ENCODE results near the gene ATP6V1B1. TPM values are rescaled to one million over a fixed set of nuclear protein-coding genes. Genes with fewer than 3 reads are reported as not detected.

The ATP6V1B1 gene
- polyA plus RNA-seq, 3 donors: not detected

DNA sequence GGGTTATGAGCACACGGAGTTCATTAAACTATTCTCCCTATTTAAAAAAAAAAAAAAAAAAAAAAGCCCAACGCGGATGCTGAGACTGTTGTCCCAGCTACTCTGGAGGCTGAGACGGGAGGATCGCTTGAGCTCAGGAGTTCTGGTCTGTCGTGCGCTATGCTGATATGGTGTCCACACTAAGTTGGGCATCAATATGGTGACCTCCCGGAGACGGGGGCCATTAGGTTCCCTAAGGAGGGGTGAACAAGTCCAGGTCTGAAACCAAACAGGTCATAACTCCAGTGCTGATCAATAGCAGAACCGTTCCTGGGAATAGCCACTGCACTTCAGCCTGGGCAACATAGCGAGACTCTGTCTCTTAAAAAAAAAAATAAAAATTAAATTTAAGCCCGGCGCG lies 29.8 kb downstream of the ATP6V1B1 start:
- peak overlapping the region in 2 of 3 experiments; percentile 33 to 76 for H3K4me3 ChIP-seq (replicated peaks in 1 of 3; ENCODE audit: low read depth in 2 of 3, low read length in 3 of 3)
- peak overlapping the region; percentile 93 for H3K4me2 ChIP-seq (replicated peaks; ENCODE audit: extremely low read depth, low read length, poor library complexity, severe bottlenecking)
- no peaks in the 10 kb centered on the region for H3K9me3 ChIP-seq (replicated peaks in 1 of 2; ENCODE audit: control insufficient read depth in 1 of 2, insufficient read depth in 1 of 2, low read length in 2 of 2)
- H4K20me1 ChIP-seq (ENCODE audit: insufficient read depth, low read length): no peaks in the 10 kb centered on the region
- intact Hi-C loops (cut with micrococcal nuclease): loop anchor here in 1 of 2 donors (1.0 kb wide), 1 partner anchor 35 kb away; no protein-coding TSS in a partner anchor
- H3K79me2 ChIP-seq (ENCODE audit: insufficient read depth, low read length): no peaks in the 10 kb centered on the region
- H3K4me1 ChIP-seq (ENCODE audit: control insufficient read depth in 1 of 2, insufficient read depth in 2 of 2, low read length in 2 of 2): peaks cover 9 to 10% of the 10 kb centered on the region in 2 donors
- H3K27me3 ChIP-seq (ENCODE audit: control insufficient read depth in 2 of 2, insufficient read depth in 2 of 2, low read length in 2 of 2): peaks cover 4 to 30% of the 10 kb centered on the region in 2 donors
- no peak overlapping the region for H2AFZ ChIP-seq (ENCODE audit: insufficient read depth, low read depth, low read length, poor library complexity, severe bottlenecking)
- Mint-ChIP-seq H3K27me3 (ENCODE audit: low read depth in 3 of 3) (peaks cover 29 to 64% (median 59%) of the 10 kb centered on the region in 3 donors), H3K36me3 (peaks cover 0 to 2% of the 10 kb centered on the region in 2 donors), H3K4me1 (peaks cover 7% of the 10 kb centered on the region), H3K27ac (no peak overlapping the region), H3K4me3 (peak overlapping the region; percentile 80 to 91), H3K9me3 (peaks cover 0 to 4% (median 1%) of the 10 kb centered on the region in 7 donors)
- TF ChIP-seq, protein P1, sequence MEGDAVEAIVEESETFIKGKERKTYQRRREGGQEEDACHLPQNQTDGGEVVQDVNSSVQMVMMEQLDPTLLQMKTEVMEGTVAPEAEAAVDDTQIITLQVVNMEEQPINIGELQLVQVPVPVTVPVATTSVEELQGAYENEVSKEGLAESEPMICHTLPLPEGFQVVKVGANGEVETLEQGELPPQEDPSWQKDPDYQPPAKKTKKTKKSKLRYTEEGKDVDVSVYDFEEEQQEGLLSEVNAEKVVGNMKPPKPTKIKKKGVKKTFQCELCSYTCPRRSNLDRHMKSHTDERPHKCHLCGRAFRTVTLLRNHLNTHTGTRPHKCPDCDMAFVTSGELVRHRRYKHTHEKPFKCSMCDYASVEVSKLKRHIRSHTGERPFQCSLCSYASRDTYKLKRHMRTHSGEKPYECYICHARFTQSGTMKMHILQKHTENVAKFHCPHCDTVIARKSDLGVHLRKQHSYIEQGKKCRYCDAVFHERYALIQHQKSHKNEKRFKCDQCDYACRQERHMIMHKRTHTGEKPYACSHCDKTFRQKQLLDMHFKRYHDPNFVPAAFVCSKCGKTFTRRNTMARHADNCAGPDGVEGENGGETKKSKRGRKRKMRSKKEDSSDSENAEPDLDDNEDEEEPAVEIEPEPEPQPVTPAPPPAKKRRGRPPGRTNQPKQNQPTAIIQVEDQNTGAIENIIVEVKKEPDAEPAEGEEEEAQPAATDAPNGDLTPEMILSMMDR (IDR thresholded peaks at IDR 0.05): no peak
- H3K36me3 ChIP-seq (replicated peaks in 1 of 2; ENCODE audit: control insufficient read depth in 1 of 2, insufficient read depth in 2 of 2, low read length in 2 of 2): no peaks in the 10 kb centered on the region
- DNase-seq: peak in 1 of 3 donors; percentile 2
- H3K9ac ChIP-seq (ENCODE audit: insufficient read depth, low read length, poor library complexity, severe bottlenecking): peak overlapping the region; percentile 27
- 62% methylated on average over 10 of the region's 14 CpGs for WGBS (ENCODE audit: insufficient coverage)
- H3K27ac ChIP-seq (ENCODE audit: low read depth in 1 of 2, low read length in 2 of 2): no peak overlapping the region

DNA sequence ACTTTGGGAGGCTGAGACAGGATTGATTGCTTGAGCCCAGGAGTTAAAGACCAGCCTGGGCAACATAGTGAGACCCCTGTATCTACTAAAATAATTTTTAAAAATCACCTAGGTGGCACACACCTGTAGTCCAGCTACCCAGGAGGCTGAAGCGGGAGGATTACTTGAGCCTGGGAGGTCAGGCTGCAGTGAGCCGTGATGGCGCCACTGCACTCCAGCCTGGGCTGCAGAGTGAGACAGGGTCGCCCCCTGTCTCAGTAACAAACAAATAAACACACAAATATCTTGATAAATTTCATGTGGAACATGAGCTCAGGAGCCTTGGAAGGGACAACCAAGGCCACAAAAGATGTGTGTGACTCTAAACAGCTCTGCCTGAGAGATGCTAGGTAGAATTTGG lies 31.0 kb downstream of the ATP6V1B1 start:
- Histone ChIP-seq H3K4me3 (replicated peaks in 1 of 3; ENCODE audit: low read depth in 2 of 3, low read length in 3 of 3) (no peak overlapping the region), H2AFZ (ENCODE audit: insufficient read depth, low read depth, low read length, poor library complexity, severe bottlenecking) (no peak overlapping the region), H3K36me3 (replicated peaks in 1 of 2; ENCODE audit: control insufficient read depth in 1 of 2, insufficient read depth in 2 of 2, low read length in 2 of 2) (no peaks in the 10 kb centered on the region), H3K27me3 (ENCODE audit: control insufficient read depth in 2 of 2, insufficient read depth in 2 of 2, low read length in 2 of 2) (peaks cover 9 to 39% of the 10 kb centered on the region in 2 donors), H3K4me1 (ENCODE audit: control insufficient read depth in 1 of 2, insufficient read depth in 2 of 2, low read length in 2 of 2) (peaks cover 9 to 10% of the 10 kb centered on the region in 2 donors), H3K4me2 (replicated peaks; ENCODE audit: extremely low read depth, low read length, poor library complexity, severe bottlenecking) (no peak overlapping the region), H3K9ac (ENCODE audit: insufficient read depth, low read length, poor library complexity, severe bottlenecking) (no peak overlapping the region), H3K27ac (ENCODE audit: low read depth in 1 of 2, low read length in 2 of 2) (no peak overlapping the region), H4K20me1 (ENCODE audit: insufficient read depth, low read length) (no peaks in the 10 kb centered on the region), H3K9me3 (replicated peaks in 1 of 2; ENCODE audit: control insufficient read depth in 1 of 2, insufficient read depth in 1 of 2, low read length in 2 of 2) (no peaks in the 10 kb centered on the region), H3K79me2 (ENCODE audit: insufficient read depth, low read length) (no peaks in the 10 kb centered on the region)
- H3K4me1 Mint-ChIP-seq: peaks cover 7% of the 10 kb centered on the region
- WGBS (ENCODE audit: insufficient coverage): 100% methylated on average over 1 of the region's 4 CpGs
- H3K27me3 Mint-ChIP-seq (ENCODE audit: low read depth in 3 of 3): peaks cover 29 to 66% (median 65%) of the 10 kb centered on the region in 3 donors
- H3K9me3 Mint-ChIP-seq: peaks cover 0 to 4% (median 2%) of the 10 kb centered on the region in 7 donors
- no peak for DNase-seq
- TF ChIP-seq, protein P1 (IDR thresholded peaks at IDR 0.05): no peak
- no peak overlapping the region for H3K27ac Mint-ChIP-seq
- H3K36me3 Mint-ChIP-seq: peaks cover 0 to 2% of the 10 kb centered on the region in 2 donors
- peak overlapping the region in 1 of 2 donors; percentile 28 for H3K4me3 Mint-ChIP-seq
- intact Hi-C loops (cut with micrococcal nuclease): no loop called here
